MV-4-11 (cell line): Measurements from ENCODE around the gene MEFV.

Source experiments
- DNase-seq: peaks from one replicate; lab custom pipeline; 2025; lab: John Stamatoyannopoulos, UW

MEFV gene

DNA sequence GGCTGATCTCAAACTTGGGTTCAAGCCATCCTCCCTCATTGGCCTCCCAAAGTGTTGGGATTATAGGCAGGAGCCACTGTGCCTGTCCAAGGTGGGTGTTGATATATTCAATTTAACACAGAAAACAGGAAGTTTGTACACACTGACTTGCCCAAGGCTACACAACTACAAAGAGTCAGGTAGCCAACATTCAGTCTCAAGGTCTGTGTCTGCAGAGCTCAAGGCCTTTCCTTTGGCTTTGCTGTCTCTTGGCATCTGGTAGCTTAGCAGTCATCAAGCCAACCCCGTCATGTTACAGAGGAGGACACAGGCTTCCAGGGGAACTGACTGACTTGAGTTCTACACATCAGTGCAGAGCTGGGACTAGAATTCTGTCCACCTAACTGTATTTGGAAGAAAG is 11.9 kb upstream of the MEFV start:
- DNase-seq: no peak

DNA sequence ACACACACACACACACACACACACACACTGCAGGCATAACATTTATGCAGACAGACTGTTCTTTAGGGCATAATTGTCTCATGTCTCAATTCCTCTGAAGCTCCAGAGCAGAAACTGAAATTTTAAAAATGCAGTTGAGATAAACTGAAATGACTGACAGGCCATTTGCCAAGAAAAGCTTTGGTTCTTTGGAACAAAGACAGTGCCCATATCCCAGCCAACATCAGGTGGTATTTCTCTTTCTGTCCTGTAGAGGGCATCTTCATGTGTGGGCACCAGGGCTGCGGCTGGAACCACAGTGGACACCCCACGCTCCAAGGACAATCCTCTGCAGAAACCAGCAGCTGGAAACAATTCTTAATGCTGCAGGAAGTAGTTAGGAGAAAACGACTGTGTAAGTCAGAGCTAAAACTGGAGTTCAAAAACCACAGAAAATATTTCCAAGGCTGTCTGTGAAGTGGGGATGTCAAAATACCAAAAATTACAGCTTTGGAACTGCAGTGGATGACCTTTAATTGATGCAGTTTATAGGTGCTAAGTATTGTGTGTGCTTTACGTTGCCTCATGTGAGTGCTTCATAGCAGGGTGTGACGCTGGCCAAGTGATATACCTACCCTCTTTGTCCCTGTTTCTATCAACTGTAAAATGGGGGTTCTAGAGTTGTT is 10.6 kb upstream of the MEFV start:
- peak; percentile 93 for DNase-seq

DNA sequence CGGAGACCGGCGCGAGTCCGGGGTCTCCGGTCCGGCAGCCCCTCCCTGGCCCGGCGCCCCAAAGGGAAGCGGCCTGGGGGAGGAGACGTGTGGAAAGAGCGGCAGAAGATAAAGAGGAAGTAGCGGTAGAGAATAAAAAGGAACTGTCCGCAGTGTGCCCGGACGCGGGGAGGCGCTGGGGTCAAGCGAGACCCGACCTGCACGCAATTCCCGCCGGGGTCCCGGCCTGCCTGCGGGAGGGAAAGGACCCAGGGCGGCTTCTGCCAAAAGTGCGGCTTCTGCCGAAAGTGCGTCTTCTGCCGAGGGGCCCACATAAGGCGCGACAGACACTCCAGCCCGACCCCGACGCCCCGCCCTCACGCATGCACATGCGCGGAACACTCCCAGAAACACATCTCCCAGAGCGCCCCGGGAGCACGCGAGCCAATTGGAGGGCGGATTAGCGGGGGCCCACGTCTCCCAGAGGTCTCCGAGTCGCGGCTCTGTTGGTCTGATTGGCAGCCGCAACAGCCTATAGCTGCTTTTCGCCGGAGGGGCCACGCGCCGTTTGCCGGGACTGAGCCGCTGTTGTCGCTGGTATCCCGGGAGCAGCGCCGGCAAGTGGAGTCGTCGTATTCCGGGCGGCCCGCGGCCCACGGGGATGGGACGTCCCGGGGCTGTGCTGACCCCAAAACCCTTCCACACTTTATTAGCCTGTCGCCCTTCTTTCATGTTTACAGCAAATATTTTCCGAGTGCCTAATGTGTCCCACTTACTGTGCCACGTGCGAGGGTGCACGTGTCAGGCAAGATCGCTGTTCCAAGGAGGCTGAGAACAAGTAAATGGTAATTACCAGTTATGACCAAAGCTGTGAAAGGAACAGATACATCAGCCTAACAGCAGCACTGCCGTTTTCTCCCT is 8.0 kb upstream of the MEFV start:
- peak; percentile 98 for DNase-seq

DNA sequence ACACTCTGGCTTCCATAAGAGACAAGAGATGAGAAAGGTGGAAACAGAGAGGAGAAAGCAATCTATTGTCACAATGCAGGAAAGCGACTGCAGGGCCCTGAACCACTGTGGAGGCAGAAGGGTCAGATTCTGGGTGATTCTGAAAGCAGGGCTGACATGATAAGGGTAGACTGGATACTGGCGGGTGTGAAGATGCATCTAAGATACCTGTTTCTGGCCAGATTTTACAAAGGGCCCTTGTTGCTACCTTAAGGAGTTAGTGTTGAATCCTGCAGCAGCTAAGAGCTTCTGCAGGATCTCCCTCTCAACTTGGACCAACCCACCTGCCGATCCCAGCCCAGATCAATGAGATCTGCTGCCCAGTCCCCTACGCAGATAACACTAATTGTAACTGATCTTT is 6.1 kb upstream of the MEFV start:
- no peak for DNase-seq

DNA sequence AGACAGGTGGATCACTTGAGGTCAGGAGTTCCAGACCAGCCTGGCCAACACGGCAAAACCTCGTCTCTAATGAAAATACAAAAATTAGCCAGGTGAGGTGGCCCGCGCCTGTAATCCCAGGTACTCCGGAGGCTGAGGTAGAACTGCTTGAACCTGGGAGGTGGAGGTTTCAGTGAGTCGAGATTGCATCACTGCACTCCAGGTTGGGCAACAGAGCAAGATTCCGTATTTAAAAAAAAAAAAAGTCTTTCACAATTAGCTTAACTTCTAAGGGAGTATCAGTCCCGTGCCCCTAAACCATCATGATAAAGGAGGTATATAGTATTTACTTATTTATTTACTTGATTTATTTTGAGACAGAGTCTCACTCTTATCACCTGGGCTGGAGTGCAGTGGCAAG is 3.4 kb upstream of the MEFV start:
- DNase-seq: peak; percentile 49

DNA sequence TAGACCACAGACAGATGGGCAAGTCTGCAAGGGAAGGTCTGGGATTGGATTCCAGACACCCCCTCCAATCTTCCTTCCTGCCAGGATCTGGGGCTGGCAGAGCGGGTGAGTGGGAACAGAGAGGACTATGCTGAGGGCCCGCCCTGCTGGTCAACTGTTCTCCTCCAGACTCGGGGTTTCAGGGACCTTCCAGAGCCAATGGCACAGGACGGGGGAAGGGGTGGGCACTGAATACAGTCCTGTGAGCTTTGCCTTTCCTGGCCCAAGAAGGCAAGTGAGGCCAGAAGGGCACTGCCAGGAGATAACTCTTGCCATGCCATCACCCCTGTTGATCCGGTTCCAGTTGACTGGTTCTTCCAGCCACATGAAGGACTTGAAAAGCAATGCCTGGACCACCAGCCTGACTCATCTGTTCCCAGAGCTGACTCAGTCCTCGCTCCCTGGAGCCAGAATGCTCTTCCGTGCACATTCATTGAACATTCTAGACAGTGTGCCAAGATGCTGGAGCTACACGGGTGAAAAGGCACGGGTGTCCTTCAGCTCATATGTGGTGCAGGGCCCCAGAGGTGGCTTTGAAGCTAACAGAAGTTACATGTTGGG is 533 bp upstream of the MEFV start:
- no peak for DNase-seq

DNA sequence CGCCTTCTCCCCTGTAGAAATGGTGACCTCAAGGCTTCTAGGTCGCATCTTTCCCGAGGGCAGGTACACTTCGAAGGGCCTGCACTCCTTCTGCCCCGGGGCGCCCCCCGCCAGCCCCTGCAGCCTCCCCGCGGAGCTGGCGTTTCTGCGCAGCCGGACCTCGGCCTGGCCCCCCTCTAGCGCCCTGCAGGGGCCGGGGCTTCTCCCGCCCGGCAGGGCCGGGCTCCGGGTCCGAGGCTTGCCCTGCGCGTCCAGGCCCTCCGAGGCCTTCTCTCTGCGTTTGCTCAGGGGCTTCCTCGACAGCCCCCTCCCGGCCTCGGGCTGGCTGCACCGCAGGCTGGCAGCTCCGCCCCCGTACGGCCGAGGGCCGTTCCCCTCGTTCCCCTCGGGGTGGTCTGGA is 2.1 kb downstream of the MEFV start:
- no peak for DNase-seq

DNA sequence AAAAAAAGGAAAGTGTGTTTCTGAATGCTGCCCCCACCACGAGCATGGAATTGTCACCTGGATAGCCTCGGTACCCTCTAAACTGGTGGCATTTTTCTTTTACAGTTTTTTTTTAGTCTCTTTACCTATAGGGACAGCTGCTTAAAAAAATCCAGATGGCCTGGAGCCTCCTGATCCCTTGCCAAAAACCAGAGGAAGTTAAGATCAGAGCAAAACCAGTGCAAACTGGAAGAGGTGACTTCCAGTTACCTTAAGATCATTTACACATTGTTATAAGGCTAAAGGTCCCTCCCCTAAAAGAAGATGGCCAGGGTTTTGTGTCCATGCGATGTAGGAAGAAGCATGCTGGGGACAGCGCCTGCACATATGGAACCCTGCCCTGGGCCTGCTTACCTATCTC is 3.5 kb downstream of the MEFV start:
- no peak for DNase-seq

DNA sequence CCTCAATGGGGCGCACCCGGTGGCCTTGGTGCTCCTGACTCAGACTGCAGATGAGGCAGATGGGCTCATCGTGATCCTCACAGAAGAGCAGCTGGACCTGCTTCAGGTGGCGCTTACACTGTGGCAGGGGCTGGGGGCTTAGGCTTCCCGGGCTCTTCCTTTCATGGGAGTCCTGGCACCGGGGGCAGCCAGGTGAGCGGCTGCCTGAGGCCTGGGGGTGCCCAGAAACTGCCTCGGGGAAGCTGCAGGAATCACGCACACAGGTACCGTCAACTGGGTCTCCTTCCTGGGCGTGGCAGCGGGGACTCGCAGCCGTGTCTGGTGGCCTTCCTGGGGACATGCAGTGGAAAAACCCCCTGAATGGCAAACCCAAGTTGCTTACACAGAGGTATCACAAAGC is 7.0 kb downstream of the MEFV start:
- DNase-seq: no peak

DNA sequence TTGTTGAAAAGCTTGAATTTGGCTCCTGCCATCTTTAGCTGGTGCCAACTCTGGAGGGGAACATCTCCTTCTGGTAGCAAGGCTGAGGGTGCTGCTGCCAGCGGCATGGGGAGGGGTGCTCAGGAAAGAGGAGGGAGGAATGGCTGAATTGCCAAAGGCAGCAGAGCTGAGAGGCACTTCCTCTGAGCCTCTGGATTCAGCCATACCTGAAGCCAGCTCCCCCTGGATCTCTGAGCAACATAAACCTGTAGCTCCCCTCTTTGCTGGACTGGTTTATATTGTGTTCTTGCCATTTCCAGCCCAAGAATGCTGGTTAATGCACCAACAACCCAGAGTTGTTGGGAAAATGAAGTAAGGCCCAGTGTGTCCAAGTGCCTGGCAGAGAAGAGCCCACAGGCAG is 7.4 kb downstream of the MEFV start:
- DNase-seq: no peak

DNA sequence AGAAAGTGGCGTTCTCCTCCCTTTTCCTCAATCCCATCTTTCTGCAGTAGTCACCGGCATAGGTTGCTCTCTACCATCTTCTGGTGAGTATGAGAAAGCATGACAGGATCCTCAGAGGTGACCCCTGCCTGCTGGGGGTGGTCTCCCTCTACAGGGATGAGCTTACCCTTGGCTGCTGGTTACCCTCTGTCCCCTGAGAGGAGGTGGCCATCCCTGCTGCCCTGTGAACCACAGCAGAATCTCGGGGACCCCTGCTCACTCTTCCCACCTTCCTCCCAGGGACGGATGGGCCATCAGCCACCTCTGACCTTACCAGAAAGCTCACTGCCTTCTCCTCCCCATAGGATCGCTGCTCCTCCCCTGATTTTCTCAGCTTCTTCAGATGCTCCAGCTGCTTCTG is 7.8 kb downstream of the MEFV start:
- no peak for DNase-seq

DNA sequence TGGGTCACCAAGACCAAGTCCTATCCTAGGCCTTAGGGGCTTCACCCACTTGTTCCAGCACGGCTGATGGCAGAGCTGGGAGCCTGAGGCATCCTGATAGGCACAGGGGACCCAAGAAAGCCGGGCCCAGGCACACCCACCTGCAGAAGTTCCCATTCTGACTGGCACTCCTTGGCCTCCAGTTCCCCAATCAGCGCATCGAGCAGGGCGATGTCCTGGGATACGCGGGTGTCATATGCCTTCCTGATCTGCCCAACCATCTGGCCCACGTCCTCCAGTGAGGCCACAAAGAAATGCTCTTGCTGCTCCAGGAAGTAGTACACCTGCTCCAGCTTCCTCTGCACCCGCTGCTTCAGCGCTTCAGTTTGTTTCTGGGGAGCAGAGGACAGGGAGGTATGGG is 9.6 kb downstream of the MEFV start:
- DNase-seq: no peak

DNA sequence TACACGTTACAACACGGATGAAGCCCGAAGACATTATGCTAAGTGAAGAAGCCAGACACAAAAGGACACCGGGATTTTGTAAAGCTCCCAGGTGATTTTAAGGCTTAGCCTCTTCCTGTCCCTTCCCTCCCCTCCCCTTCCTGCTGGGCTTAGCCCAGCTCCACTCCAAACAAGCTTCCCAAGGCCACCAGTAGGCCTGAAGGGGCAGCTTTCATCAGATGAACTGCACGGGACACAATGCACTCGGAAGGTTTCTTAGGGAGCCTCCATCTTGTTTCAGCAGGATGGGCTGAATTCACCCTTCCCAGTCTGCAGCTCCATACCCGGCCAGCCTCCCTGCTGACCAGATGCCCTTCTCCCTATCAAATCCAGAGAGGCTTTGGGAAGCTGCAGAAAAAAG is 10.4 kb downstream of the MEFV start:
- no peak for DNase-seq

DNA sequence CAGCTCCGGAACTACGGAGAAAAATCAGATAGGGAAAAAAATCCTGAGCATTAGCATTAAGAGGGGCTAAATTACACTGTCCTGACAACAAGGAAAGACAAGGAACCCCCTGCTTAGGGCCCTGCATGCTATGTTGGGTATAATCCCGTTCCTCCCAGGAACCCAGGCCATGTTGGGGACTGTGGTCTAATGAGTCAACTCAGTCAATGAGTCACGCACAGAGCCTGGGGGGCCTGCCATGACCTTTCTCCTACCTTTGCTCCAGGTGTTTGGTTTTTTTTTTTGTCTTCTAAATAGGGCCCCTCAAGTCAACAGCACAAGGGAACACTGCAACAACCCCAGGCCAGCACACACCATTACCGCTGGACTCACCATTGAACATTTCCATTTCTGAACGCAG is 12.6 kb downstream of the MEFV start:
- DNase-seq: no peak

DNA sequence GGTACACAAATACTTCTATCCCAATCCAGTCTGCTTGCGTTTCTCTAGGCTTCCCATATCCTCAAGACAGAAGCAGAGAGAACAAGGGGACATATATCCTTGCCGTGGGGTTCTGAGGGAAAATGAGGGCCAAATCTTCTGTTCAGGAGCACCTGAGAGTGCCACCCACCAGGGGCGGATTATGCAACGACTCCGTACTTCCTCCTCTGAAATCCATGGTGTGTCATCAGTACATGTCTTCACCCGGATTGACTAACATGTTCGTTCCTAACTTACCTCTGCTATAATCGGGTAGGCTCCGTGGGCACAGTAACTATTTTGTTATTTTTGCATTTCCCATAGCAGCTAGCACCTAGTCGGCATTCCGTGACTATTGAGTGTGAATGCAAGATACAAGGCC is 13.7 kb downstream of the MEFV start:
- peak; percentile 70 for DNase-seq

DNA sequence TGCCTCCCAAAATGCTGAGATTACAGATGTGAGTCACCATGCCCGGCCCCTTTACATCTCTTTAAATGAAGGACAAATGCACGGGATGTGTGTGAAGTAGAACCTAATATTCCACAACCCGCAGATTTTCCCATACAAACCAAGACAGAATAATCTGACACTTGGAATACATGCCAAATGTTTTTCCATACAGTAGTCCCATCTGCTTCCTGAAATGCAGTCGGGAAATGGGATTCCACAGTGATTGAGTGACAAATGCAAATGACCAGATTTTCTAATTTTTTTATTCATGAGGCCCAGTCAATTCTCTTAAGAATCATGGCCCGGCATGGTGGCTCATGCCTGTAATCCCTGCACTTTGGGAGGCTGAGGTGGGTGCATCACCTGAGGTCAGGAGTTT is 14.7 kb downstream of the MEFV start:
- no peak for DNase-seq

DNA sequence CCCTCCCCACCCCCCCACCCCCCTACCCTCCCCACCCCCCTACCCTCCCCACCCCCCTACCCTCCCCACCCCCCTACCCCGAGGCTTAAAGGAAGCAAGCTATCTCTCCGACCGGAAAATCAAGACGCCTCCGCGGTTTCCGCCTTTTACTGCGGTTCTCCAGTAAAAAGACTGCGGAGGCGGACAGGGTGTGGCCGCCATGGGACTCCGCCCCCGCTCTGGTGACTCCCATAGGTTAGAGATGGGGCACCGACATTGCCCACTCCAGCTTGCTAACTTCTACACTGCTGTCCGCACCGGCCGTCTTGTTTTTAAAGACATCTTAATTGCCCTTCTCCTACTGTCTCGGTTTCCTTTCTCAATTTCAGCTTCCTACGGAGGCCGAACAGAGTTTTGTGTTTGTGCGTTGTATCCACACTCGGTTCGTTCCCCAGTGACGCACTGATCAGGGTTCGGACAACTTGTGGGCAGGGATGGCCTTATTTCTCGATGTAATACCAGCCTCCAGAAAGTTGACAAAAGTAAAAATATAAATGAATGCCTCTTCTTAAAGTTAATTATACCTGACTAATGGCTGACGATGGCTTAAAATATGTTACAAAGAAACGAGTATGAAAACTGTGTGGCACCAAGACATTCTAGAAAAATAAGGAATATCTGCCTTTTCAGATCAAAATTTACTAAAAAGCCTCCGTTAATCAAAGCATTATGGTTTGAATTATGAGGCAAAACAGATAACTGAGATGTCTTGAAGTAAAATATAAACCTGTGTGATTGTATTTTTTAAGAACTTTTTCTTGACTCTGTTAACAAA is 20.4 kb downstream of the MEFV start:
- DNase-seq: peak; percentile 85

DNA sequence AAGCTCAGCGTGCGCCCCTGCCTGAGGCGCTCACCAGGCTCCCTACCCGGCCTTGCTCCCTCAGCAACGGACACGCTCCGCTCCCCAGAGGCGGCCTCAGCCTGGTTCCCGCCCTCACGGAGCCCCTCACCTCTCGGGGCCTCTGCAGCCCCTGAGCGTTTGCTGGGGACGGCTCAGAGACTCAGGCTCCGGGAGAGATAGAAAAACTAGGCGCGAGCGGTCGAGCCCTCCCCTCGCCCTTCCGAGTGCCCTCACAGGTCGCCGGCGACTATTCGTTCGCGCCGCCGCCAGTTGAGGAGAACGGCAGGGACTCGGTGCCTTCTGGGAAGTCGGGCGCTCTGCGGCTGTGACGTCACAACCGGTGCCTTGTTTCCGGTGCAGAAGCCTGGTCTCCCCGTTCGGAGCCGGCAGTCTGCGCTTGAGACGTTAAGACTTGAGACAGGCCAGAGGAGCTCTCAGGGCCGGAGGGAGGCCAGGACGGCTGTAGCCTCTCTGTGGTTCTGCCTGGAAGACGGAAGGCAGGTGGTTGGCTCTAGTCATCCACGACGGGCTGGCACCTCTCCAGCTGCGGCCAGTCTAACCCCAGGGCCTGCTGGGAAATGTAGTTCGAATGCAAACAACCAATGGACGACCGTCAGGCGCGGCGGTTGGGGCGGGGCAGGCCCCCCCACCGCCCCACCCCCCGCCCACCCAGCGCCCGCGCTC is 21.4 kb downstream of the MEFV start, which contains the start of gene ZNF200:
Gene ZNF200, minus strand, starts transcription at position 302 of the 705 bp plus-strand sequence. CDS start 1,403 bp downstream, outside the sequence.
- peak; percentile 94 for DNase-seq

DNA sequence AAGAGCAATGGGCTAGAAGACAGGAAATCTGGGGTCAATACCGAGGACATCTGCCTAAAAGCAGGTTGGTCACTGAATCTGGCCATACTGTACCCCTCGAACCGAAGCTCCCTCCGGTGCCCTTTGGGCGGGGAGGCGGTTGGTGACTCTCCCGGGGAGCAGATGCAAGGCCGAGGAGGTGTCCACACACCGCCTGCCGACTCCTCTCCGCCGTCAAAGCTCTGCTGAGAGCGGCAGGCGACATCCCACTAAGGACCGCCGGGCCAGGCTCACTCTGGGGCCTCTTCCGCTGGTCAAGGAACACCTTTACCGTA is 21.9 kb downstream of the MEFV start:
- DNase-seq: no peak

DNA sequence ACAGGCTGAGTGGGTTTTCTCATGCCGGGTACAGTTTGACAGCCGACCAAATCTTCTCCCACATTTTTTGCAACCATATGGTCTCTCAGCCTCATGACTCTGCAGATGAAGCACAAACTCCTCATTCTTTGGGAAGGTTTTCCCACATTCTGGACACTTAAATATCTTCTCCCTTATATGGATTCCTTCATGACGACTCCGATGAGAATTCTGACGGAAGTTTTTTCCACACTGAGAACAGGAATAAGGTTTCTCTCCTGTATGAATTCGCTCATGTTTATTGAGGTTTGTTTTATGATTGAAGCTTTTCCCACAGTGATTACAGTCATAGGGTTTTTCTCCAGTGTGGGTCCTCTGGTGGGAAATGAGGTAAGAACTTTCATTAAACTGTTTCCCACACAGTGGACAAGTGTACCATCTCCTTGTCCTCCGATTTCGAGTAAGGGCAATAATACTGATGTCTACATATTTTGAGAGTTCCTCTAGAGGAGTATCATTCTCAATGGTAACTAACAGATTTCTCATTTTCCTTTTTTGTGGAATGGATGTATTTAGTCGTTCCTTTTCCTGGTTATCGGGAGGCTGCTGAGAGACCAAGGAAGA is 32.4 kb downstream of the MEFV start:
- no peak for DNase-seq

DNA sequence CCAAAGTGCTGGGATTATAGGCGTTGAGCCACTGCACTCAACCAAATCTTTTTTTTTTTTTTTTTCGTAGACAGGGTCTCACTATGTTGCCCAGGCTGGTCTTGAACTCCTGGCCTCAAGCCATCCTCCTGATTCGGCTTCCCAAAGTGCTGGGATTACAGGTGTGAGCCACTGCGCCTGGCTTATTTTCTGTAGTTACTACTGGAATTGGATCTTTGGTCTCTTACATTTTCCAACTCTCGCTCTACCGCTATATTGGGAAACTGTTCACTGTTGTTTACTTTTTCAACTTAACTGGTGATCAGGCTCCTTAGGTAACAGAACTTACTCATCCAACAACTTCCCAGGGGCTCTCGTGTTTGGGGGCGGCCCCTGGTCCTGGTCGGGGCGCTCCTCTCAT is 35.6 kb downstream of the MEFV start:
- no peak for DNase-seq
